Mesenchymal stem cell (in vitro differentiated cells and primary cell): Measurements from ENCODE around the gene SPPL3.

Experiments used
- DNase-seq: peaks from one replicate; pipeline ENCODE4 v3.0.0-alpha.2; 2013
- H2AFZ ChIP-seq: one replicate; pipeline ENCODE4 v1.6.1; 2013; ENCODE audit warnings: low read depth, mild to moderate bottlenecking, control low read depth, inconsistent platforms, low read length, moderate library complexity
- H2AK5ac ChIP-seq: 2 replicates; pipeline ENCODE4 v1.6.1; 2013; ENCODE audit warnings: low read length, moderate library complexity, mild to moderate bottlenecking, inconsistent platforms; ENCODE audit not compliant: severe bottlenecking
- H2BK120ac ChIP-seq: one replicate; pipeline ENCODE4 v1.6.1; 2013; ENCODE audit warnings: low read depth, mild to moderate bottlenecking, inconsistent platforms, low read length, moderate library complexity
- H2BK12ac ChIP-seq, 2 experiments: one replicate each; pipeline ENCODE4 v1.6.1; 2013; ENCODE audit warnings: inconsistent platforms in 2 of 2, low read length in 2 of 2, mild to moderate bottlenecking in 2 of 2, moderate library complexity in 2 of 2, control low read depth in 1 of 2
- H2BK15ac ChIP-seq: one replicate; pipeline ENCODE4 v1.6.1; 2013; ENCODE audit warnings: mild to moderate bottlenecking, low read depth, inconsistent platforms; ENCODE audit not compliant: poor library complexity, severe bottlenecking
- H2BK5ac ChIP-seq: 2 replicates; pipeline ENCODE4 v1.6.1; 2013; ENCODE audit warnings: low read depth, mild to moderate bottlenecking, low read length, control low read depth, inconsistent platforms; ENCODE audit not compliant: poor library complexity, severe bottlenecking
- H3K14ac ChIP-seq, 2 experiments: one replicate each; pipeline ENCODE4 v1.6.1; 2013; ENCODE audit warnings: inconsistent platforms in 2 of 2, low read length in 2 of 2, control low read depth in 1 of 2, mild to moderate bottlenecking in 1 of 2, moderate library complexity in 1 of 2
- H3K18ac ChIP-seq, 2 experiments: one replicate each; pipeline ENCODE4 v1.6.1; 2013; ENCODE audit warnings: inconsistent platforms in 2 of 2, low read length in 2 of 2, control low read depth in 1 of 2, low read depth in 1 of 2, mild to moderate bottlenecking in 1 of 2
- H3K23ac ChIP-seq, 2 experiments: one replicate each; pipeline ENCODE4 v1.6.1; 2013; ENCODE audit warnings: inconsistent platforms in 2 of 2, low read length in 2 of 2, mild to moderate bottlenecking in 2 of 2, moderate library complexity in 2 of 2, control low read depth in 1 of 2
- H3K27ac ChIP-seq: 2 replicates; pipeline ENCODE4 v1.5.1; 2013; ENCODE audit warnings: mild to moderate bottlenecking, moderate library complexity, low read length, control low read depth, inconsistent platforms; ENCODE audit not compliant: poor library complexity, severe bottlenecking
- H3K27me3 ChIP-seq, 2 experiments: 2 replicates each; pipeline versions ENCODE4 v1.6.1 to v1.7.0; 2013; ENCODE audit warnings: low read length in 2 of 2, mild to moderate bottlenecking in 2 of 2, moderate library complexity in 2 of 2, control low read depth in 1 of 2, inconsistent platforms in 1 of 2; ENCODE audit not compliant: control insufficient read depth in 1 of 2, insufficient read depth in 1 of 2
- H3K36me3 ChIP-seq, 2 experiments: 2 replicates each; pipeline versions ENCODE4 v1.6.1 to v1.7.0; 2013; ENCODE audit warnings: low read length in 2 of 2, control low read depth in 1 of 2, inconsistent platforms in 1 of 2, low read depth in 1 of 2, mild to moderate bottlenecking in 1 of 2; ENCODE audit not compliant: insufficient read depth in 2 of 2, control insufficient read depth in 1 of 2
- H3K4ac ChIP-seq, 2 experiments: one replicate each; pipeline ENCODE4 v1.6.1; 2013; ENCODE audit warnings: inconsistent platforms in 2 of 2, low read length in 2 of 2, mild to moderate bottlenecking in 2 of 2, moderate library complexity in 2 of 2, control low read depth in 1 of 2, low read depth in 1 of 2
- H3K4me1 ChIP-seq: 2 replicates; pipeline ENCODE4 v1.6.1; 2013; ENCODE audit warnings: low read depth, low read length, control low read depth; ENCODE audit not compliant: control insufficient read depth, insufficient read depth
- H3K4me2 ChIP-seq: 2 replicates; pipeline ENCODE4 v1.6.1; 2013; ENCODE audit warnings: low read length, mild to moderate bottlenecking, inconsistent platforms; ENCODE audit not compliant: poor library complexity, severe bottlenecking
- H3K4me3 ChIP-seq, 2 experiments: 2 replicates each; pipeline versions ENCODE4 v1.5.1 to v1.7.0; 2013; ENCODE audit warnings: low read length in 2 of 2, mild to moderate bottlenecking in 2 of 2, control low read depth in 1 of 2, low read depth in 1 of 2; ENCODE audit not compliant: insufficient read depth in 1 of 2
- H3K79me1 ChIP-seq: replicated peaks from 2 replicates; pipeline ENCODE4 v1.6.1; 2013; ENCODE audit warnings: mild to moderate bottlenecking, control low read depth, low read length, inconsistent platforms; ENCODE audit not compliant: poor library complexity, severe bottlenecking
- H3K9ac ChIP-seq: 2 replicates; pipeline ENCODE4 v1.7.0; 2013; ENCODE audit warnings: mild to moderate bottlenecking, low read length, moderate library complexity
- H3K9me3 ChIP-seq: 2 replicates; pipeline ENCODE4 v1.7.0; 2013; ENCODE audit warnings: mild to moderate bottlenecking, low read length; ENCODE audit not compliant: control insufficient read depth
- H4K8ac ChIP-seq: one replicate; pipeline ENCODE4 v1.6.1; 2013; ENCODE audit warnings: inconsistent platforms, mild to moderate bottlenecking, low read length, moderate library complexity
- H4K91ac ChIP-seq: one replicate; pipeline ENCODE4 v1.6.1; 2013; ENCODE audit warnings: mild to moderate bottlenecking, low read length, inconsistent platforms
- WGBS: methylation state at CpG from one replicate; pipeline ENCODE4 v1.1.7; 2013; ENCODE audit warnings: mixed read lengths; 5-methylcytosine and 5-hydroxymethylcytosine counted together

Gene SPPL3

DNA sequence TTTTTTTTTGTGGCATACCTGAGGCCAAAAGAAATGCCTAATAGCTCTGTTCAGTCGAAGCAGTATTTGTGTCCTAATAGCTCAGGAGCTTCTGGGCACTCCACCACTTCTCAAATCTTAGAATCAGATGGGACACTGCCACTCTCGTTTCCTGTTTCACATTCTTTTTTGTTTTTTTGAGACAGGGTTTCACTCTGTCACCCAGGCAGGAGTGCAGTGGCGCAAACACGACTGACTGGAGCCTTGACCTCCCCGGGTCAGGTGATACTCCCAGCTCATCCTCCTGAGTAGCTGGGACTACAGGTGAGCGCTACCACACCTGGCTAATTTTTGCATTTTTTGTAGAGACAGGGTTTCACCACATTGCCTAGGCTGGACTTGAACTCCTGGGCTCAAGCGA lies 52.7 kb downstream of the SPPL3 start:
- Histone ChIP-seq H3K4me1 (peaks cover 5% of the 10 kb centered on the region), H2AK5ac (no peak overlapping the region), H4K91ac (no peak overlapping the region), H3K23ac (no peak overlapping the region), H3K18ac (no peak overlapping the region), H2AFZ (no peak overlapping the region), H3K14ac (no peak overlapping the region), H3K27me3 (no peaks in the 10 kb centered on the region), H3K79me1 (peaks cover 19% of the 10 kb centered on the region), H2BK15ac (no peak overlapping the region), H2BK12ac (no peak overlapping the region), H3K4me3 (no peak overlapping the region), H3K9ac (no peak overlapping the region), H3K4ac (no peak overlapping the region), H2BK120ac (no peak overlapping the region), H3K9me3 (no peaks in the 10 kb centered on the region), H4K8ac (no peak overlapping the region), H3K36me3 (no peaks in the 10 kb centered on the region), H3K27ac (no peak overlapping the region), H2BK5ac (no peak overlapping the region), H3K4me2 (no peak overlapping the region)
- no peak for DNase-seq
- WGBS, result 92% methylated on average over 7 of the region's 7 CpGs

DNA sequence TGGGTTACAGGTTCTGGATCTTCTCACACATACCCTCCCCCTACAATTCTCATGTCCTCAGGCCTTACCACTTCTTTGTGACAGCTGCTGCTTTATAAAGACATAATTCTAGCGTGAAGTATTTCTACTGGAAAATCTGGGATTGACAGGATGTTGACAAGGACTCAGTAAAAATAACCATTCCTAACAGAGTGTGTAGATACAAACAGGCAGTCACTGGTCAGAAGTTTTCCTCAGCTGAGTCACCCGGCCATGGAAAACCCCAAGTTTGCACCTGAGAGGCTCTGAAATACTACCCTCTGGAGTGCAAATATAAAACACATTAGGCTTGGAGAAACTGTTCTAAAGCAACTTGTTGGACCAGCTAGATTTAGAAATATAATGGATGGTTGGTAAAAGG lies 54.4 kb downstream of the SPPL3 start:
- Histone ChIP-seq H3K4me1 (peaks cover 5% of the 10 kb centered on the region), H3K23ac (no peak overlapping the region), H2BK120ac (no peak overlapping the region), H3K4ac (no peak overlapping the region), H3K9ac (no peak overlapping the region), H2BK12ac (no peak overlapping the region), H3K9me3 (no peaks in the 10 kb centered on the region), H3K4me3 (no peak overlapping the region), H4K8ac (no peak overlapping the region), H3K27me3 (no peaks in the 10 kb centered on the region), H3K18ac (no peak overlapping the region), H2BK5ac (no peak overlapping the region), H2AK5ac (no peak overlapping the region), H3K79me1 (peaks cover 28% of the 10 kb centered on the region), H4K91ac (no peak overlapping the region), H3K4me2 (peak overlapping the region; percentile 58), H3K14ac (no peak overlapping the region), H2AFZ (no peak overlapping the region), H3K27ac (peak overlapping the region; percentile 74), H2BK15ac (no peak overlapping the region), H3K36me3 (peaks cover 0 to 6% of the 10 kb centered on the region in 2 experiments)
- 17% methylated on average over 2 of the region's 2 CpGs for WGBS
- peak; percentile 82 for DNase-seq

DNA sequence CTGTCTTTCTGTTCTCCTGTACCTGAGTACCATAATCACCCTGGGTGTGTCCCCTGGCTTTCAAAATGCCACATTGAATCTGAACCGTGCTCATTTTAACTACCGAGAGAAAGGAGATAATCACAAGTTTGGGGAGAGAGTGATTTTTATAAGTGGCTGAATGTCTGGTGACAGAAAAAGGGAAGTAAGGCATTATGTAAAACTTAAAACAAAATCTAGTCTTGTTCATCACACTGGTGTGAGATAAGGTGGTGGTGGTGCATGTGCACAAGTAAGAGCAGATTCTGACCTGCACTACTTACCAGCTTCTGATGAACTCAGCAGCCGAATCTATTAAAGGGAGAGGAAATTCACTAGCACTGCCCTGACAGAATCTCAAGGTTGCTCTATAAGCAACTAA lies 56.3 kb downstream of the SPPL3 start:
- no peak overlapping the region for H2AK5ac ChIP-seq
- H3K4ac ChIP-seq, result no peak overlapping the region
- no peaks in the 10 kb centered on the region for H3K27me3 ChIP-seq
- H3K4me3 ChIP-seq, result no peak overlapping the region
- H3K27ac ChIP-seq, result no peak overlapping the region
- H2BK12ac ChIP-seq, result no peak overlapping the region
- H2BK120ac ChIP-seq, result no peak overlapping the region
- 98% methylated on average over 3 of the region's 3 CpGs for WGBS
- peaks cover 33% of the 10 kb centered on the region for H3K79me1 ChIP-seq
- peaks cover 5% of the 10 kb centered on the region for H3K4me1 ChIP-seq
- no peak overlapping the region for H3K18ac ChIP-seq
- H3K23ac ChIP-seq, result no peak overlapping the region
- peaks cover 0 to 6% of the 10 kb centered on the region in 2 experiments for H3K36me3 ChIP-seq
- H2BK15ac ChIP-seq, result no peak overlapping the region
- H3K9ac ChIP-seq, result no peak overlapping the region
- H4K8ac ChIP-seq, result no peak overlapping the region
- no peaks in the 10 kb centered on the region for H3K9me3 ChIP-seq
- no peak overlapping the region for H2AFZ ChIP-seq
- no peak for DNase-seq
- H3K4me2 ChIP-seq, result no peak overlapping the region
- no peak overlapping the region for H3K14ac ChIP-seq
- no peak overlapping the region for H4K91ac ChIP-seq
- H2BK5ac ChIP-seq, result no peak overlapping the region

DNA sequence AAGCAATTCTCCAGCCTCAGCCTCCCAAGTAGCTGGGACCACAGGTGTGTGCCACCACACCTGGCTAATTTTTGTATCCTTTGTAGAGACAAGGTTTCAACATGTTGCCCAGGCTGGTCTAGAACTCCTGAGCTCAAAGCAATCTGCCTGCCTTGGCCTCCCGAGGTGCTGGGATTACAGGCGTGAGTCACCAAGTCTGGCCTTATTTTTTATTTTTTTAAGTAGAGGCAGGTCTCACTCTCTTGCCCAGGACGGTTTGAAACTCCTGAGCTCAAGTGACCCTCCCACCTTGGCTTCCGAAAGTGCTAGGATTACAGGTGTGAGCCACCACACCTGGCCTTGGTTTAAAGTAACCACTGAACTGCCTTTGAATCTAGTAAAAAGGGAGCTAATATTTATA lies 56.8 kb downstream of the SPPL3 start:
- Histone ChIP-seq H2AFZ (no peak overlapping the region), H4K91ac (no peak overlapping the region), H3K79me1 (peaks cover 36% of the 10 kb centered on the region), H3K14ac (no peak overlapping the region), H3K4me1 (peaks cover 5% of the 10 kb centered on the region), H3K36me3 (peaks cover 0 to 6% of the 10 kb centered on the region in 2 experiments), H3K23ac (no peak overlapping the region), H2BK120ac (no peak overlapping the region), H4K8ac (no peak overlapping the region), H3K27ac (no peak overlapping the region), H3K4me3 (no peak overlapping the region), H3K4me2 (no peak overlapping the region), H3K9ac (no peak overlapping the region), H3K27me3 (no peaks in the 10 kb centered on the region), H2BK12ac (no peak overlapping the region), H2BK5ac (no peak overlapping the region), H2BK15ac (no peak overlapping the region), H2AK5ac (no peak overlapping the region), H3K9me3 (no peaks in the 10 kb centered on the region), H3K4ac (no peak overlapping the region), H3K18ac (no peak overlapping the region)
- no peak for DNase-seq
- 57% methylated on average over 3 of the region's 4 CpGs for WGBS
